ENCODE measurements around the gene TPCN2.

TPCN2 gene

Small RNA genes lying within 50 kb of the gene (small RNA-seq; reads per million reads assigned to genes)
- 1.4 reads per million for gene MIR3164 (ENCODE audit: low read depth)
